Liver (tissue), 3 donors: Measurements from ENCODE around the gene RTN4.

ENCODE experiments used
- CTCF ChIP-seq: fragments of 150-350 bp; IDR thresholded peaks from 2 replicates; pipeline ENCODE4 v1.5.1; 2017; ENCODE audit warnings: improper control_type of control experiment, low read depth, low read length; ENCODE audit not compliant: missing input control
- FOXA1 ChIP-seq: IDR thresholded peaks from 2 replicates; pipeline ENCODE4 v1.6.1; 2016; ENCODE audit warnings: antibody characterized with exemption
- RAD21 ChIP-seq, 2 donors: IDR thresholded peaks; 2 replicates each; pipeline ENCODE4 v1.6.1; 2016; ENCODE audit warnings: antibody characterized with exemption in 2 of 2, mild to moderate bottlenecking in 2 of 2
- REST ChIP-seq: IDR thresholded peaks from 2 replicates; pipeline ENCODE4 v1.6.1; 2016; ENCODE audit warnings: antibody characterized with exemption, mild to moderate bottlenecking
- TAF1 ChIP-seq: conservative IDR thresholded peaks from 2 replicates; pipeline ENCODE4 v1.6.1; 2016; ENCODE audit warnings: antibody characterized with exemption, mild to moderate bottlenecking
- YY1 ChIP-seq: IDR thresholded peaks from 2 replicates; pipeline ENCODE4 v1.6.1; 2016; ENCODE audit warnings: antibody characterized with exemption, mild to moderate bottlenecking
- TF ChIP-seq, protein P1 (sequence below): IDR thresholded peaks from 2 replicates; pipeline ENCODE4 v1.6.1; 2016; ENCODE audit warnings: antibody characterized with exemption
- donor health status: healthy.
- donor health status: healthy.

DNA sequence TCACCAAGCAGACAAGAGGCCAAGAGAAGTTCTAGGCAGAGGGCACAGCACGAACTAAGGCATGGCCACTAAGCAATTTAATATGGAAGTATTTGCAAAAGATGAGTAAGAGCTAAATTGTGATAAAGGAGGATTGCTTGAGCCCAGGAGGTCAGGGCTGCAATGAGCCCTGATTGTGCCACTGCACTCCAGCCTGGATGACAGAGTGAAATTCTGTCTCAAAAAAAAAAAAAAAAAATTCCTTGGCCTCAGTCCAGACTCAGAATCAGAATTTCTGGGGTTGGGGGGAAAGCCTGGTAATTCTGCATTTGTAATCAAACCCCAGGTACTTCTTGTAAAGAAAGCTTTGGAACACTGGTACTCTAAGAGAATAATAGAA lies 46.8 kb upstream of the RTN4 start:
- no peak for TF ChIP-seq CTCF
- TF ChIP-seq RAD21 (IDR thresholded peaks at IDR 0.05): no peak
- TF ChIP-seq YY1: no peak
- TF ChIP-seq REST: no peak
- no peak for TF ChIP-seq TAF1
- TF ChIP-seq, protein P1, sequence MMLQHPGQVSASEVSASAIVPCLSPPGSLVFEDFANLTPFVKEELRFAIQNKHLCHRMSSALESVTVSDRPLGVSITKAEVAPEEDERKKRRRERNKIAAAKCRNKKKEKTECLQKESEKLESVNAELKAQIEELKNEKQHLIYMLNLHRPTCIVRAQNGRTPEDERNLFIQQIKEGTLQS: no peak
- TF ChIP-seq FOXA1: no peak
